Muscle of back (tissue), 10 donors: ENCODE data around the gene M1AP. TPM values are rescaled to one million over a fixed set of nuclear protein-coding genes. Genes with fewer than 3 reads are reported as not detected.

Source experiments
- polyA plus RNA-seq, 10 donors: library from polyadenylated mRNA; unstranded; fragments of 120-200 nt; gene quantifications; one replicate each; pipeline ENCODE4 v1.2.1, GENCODE V29; 2013; ENCODE audit not compliant: insufficient read length in 10 of 10

The M1AP gene
- polyA plus RNA-seq, 10 donors, result 0.21 to 0.51 (median 0.28) TPM

Other genes starting within 250 kb of the M1AP start
- 1 to 10 TPM; 1.7 to 3.2 (median 2.4) TPM for gene C2orf81, start 226.7 kb downstream of the M1AP start, polyA plus RNA-seq
- gene WDR54, start 226.6 kb downstream of the M1AP start, polyA plus RNA-seq, result 10 to 100 TPM in 5 of 10 donors, 1 to 10 TPM in 5; 7.8 to 17.2 (median 9.9) TPM
- gene RTKN, start 206.4 kb downstream of the M1AP start, polyA plus RNA-seq, result 10 to 100 TPM; 35.1 to 64.2 (median 43.2) TPM
- 10 to 100 TPM; 15.4 to 24.6 (median 18.0) TPM for gene INO80B, start 193.2 kb downstream of the M1AP start, polyA plus RNA-seq
- gene WBP1, start 189.9 kb downstream of the M1AP start, polyA plus RNA-seq, result 10 to 100 TPM; 46.2 to 59.2 (median 53.5) TPM
- 10 to 100 TPM; 22.2 to 40.7 (median 32.6) TPM for gene MOGS, start 182.9 kb downstream of the M1AP start, polyA plus RNA-seq
- gene MRPL53, start 175.7 kb downstream of the M1AP start, polyA plus RNA-seq, result 10 to 100 TPM; 33.2 to 83.6 (median 56.9) TPM
- gene CCDC142, start 165.3 kb downstream of the M1AP start, polyA plus RNA-seq, result 10 to 100 TPM in 3 of 10 donors, 1 to 10 TPM in 7; 4.8 to 11.4 (median 7.1) TPM
- 10 to 100 TPM; 15.1 to 21.6 (median 18.0) TPM for gene TTC31, start 165.2 kb downstream of the M1AP start, polyA plus RNA-seq
- 1 to 10 TPM in 5 of 10 donors, under 1 TPM in 5; 0.52 to 1.6 (median 0.94) TPM for gene LBX2, start 148.7 kb downstream of the M1AP start, polyA plus RNA-seq
- 10 to 100 TPM; 10.3 to 16.0 (median 12.5) TPM for gene PCGF1, start 140.6 kb downstream of the M1AP start, polyA plus RNA-seq
- under 1 TPM in 2 of 10 donors, not detected in 8; 0.08 to 0.14 TPM for gene TLX2, start 133.9 kb downstream of the M1AP start, polyA plus RNA-seq
- gene DQX1, start 122.1 kb downstream of the M1AP start, polyA plus RNA-seq, result under 1 TPM in 5 of 10 donors, not detected in 5; 0.13 to 0.33 (median 0.16) TPM
- gene AUP1, start 118.6 kb downstream of the M1AP start, polyA plus RNA-seq, result 10 to 100 TPM; 52.6 to 85.2 (median 63.4) TPM
- gene HTRA2, start 118.4 kb downstream of the M1AP start, polyA plus RNA-seq, result 10 to 100 TPM; 22.5 to 32.7 (median 26.9) TPM
- gene LOXL3, start 94.4 kb downstream of the M1AP start, polyA plus RNA-seq, result 1 to 10 TPM; 6.4 to 9.8 (median 7.6) TPM
- gene DOK1, start 93.6 kb downstream of the M1AP start, polyA plus RNA-seq, result 1 to 10 TPM; 5.3 to 8.4 (median 6.4) TPM
- 1 to 10 TPM; 2.4 to 5.6 (median 3.1) TPM for gene SEMA4F, start 5.9 kb upstream of the M1AP start, polyA plus RNA-seq
- gene HK2, start 185.8 kb upstream of the M1AP start, polyA plus RNA-seq, result 1 to 10 TPM; 5.9 to 9.0 (median 7.9) TPM